LNCAP (cell line): Measurements from ENCODE around the gene BNIP5.

Experiments
- CTCF ChIP-seq: fragments of 450-650 bp; IDR thresholded peaks from 2 replicates; pipeline ENCODE4 v1.5.1; 2017; ENCODE audit warnings: mild to moderate bottlenecking

Gene BNIP5

GRCh38 chr6:36328600-36328999, 8.1 kb downstream of the BNIP5 start:
- TF ChIP-seq CTCF = no peak

- TF ChIP-seq CTCF = no peak
Measured at GRCh38 chr6:36327919-36328236, 8.8 kb downstream of the BNIP5 start.

GRCh38 chr6:36327226-36327918, 9.3 kb downstream of the BNIP5 start:
- TF ChIP-seq CTCF = no peak

GRCh38 chr6:36326356-36326995, 10.2 kb downstream of the BNIP5 start:
- no peak for TF ChIP-seq CTCF

GRCh38 chr6:36324715-36325114, 12.0 kb downstream of the BNIP5 start:
- no peak for TF ChIP-seq CTCF

GRCh38 chr6:36324191-36324590, 12.5 kb downstream of the BNIP5 start:
- TF ChIP-seq CTCF = no peak

GRCh38 chr6:36323062-36323461, 13.6 kb downstream of the BNIP5 start:
- no peak for TF ChIP-seq CTCF
